Omental fat pad (tissue), 4 donors: ENCODE measurements around the gene FYTTD1. TPM values are rescaled to one million over a fixed set of nuclear protein-coding genes. Genes with fewer than 3 reads are reported as not detected.

Source experiments
- ATAC-seq: fragments of 150-250 bp; one replicate; pipeline ENCODE4 v1.9.1; 2016; ENCODE audit warnings: mild to moderate bottlenecking, moderate library complexity; ENCODE audit not compliant: low FRiP score
- DNase-seq: peaks from one replicate; pipeline ENCODE4 v3.0.0-alpha.2; 2019; ENCODE audit warnings: low spot score
- CTCF ChIP-seq, 3 donors: fragments of 450-650 bp; IDR thresholded peaks; one replicate each; pipeline ENCODE4 v1.5.1; 2016 to 2017; ENCODE audit warnings: antibody characterized with exemption in 3 of 3, mild to moderate bottlenecking in 3 of 3, moderate library complexity in 2 of 3
- total RNA-seq, 4 donors: library from RNA; depleted of rRNA; stranded (reverse); fragments of >200 nt; gene quantifications; one replicate each; pipeline ENCODE4 v1.1.0, GENCODE V29; 2016

FYTTD1 gene
- total RNA-seq, 4 donors from 2014 or later: 44.3 to 62.1 (median 50.8) TPM

GRCh38 chr3:197750858-197751737 is 1.4 kb downstream of the FYTTD1 start:
- no peak for ATAC-seq
- TF ChIP-seq CTCF (IDR thresholded peaks at IDR 0.05): no peak
- peak; percentile 33 for DNase-seq

- DNase-seq (no peak), ATAC-seq (no peak)
- TF ChIP-seq CTCF (IDR thresholded peaks at IDR 0.05): no peak
These were observed 2.4 kb downstream of the FYTTD1 start for GRCh38 chr3:197752107-197752506.

- TF ChIP-seq CTCF (IDR thresholded peaks at IDR 0.05): no peak
- DNase-seq (no peak), ATAC-seq (no peak)
These were observed 3.6 kb downstream of the FYTTD1 start for GRCh38 chr3:197753263-197753662.

- ATAC-seq: no peak
- no peak for DNase-seq
- TF ChIP-seq CTCF (IDR thresholded peaks at IDR 0.05): no peak
These were observed 7.0 kb downstream of the FYTTD1 start for GRCh38 chr3:197756704-197757103.

GRCh38 chr3:197758512-197758911 is 8.8 kb downstream of the FYTTD1 start:
- ATAC-seq (no peak), DNase-seq (no peak)
- TF ChIP-seq CTCF (IDR thresholded peaks at IDR 0.05): no peak

- DNase-seq: no peak
- no peak for TF ChIP-seq CTCF (IDR thresholded peaks at IDR 0.05)
- no peak for ATAC-seq
These were observed 12.1 kb downstream of the FYTTD1 start for GRCh38 chr3:197761784-197762183.

- no peak for DNase-seq
- no peak for TF ChIP-seq CTCF (IDR thresholded peaks at IDR 0.05)
- ATAC-seq: no peak
These were observed 25.6 kb downstream of the FYTTD1 start for GRCh38 chr3:197775317-197775716.
